HCT116 (cell line): ENCODE measurements around the gene TMEM145. TPM values are rescaled to one million over a fixed set of nuclear protein-coding genes. Genes with fewer than 3 reads are reported as not detected.

Experiments
- ATAC-seq: fragments of 200-7000 bp; cut with Tn5 transposase; 2 replicates; pipeline ENCODE4 v1.9.1; 2020; ENCODE audit warnings: mild to moderate bottlenecking, moderate library complexity
- BruUV-seq: library from RNA; stranded (reverse); fragments of 400-500 nt; replicated peaks from 2 replicates; lab custom pipeline; 2021; lab: Mats Ljungman, UMichigan
- CTCF ChIA-PET: fragments of 300-600 bp; sonication (Branson Sonifier 250); formaldehyde crosslinking; loops from one replicate; lab custom pipeline; 2021; ENCODE audit warnings: antibody characterized with exemption; lab: Charles Lee
- POLR2A ChIA-PET: fragments of 300-600, 350-600 bp; sonication (Branson Sonifier 250); formaldehyde crosslinking; loops from one replicate; lab custom pipeline; 2021; ENCODE audit warnings: antibody characterized with exemption; lab: Charles Lee
- RAD21 ChIA-PET, 2 experiments: fragments of 300-600 bp; sonication (Branson Sonifier 250); formaldehyde crosslinking; loops; one replicate each; lab custom pipeline; 2023; ENCODE audit warnings: low total read pairs in 2 of 2; ENCODE audit not compliant: uncharacterized antibody in 2 of 2, unreplicated experiment in 2 of 2, low non-redundant PET in 1 of 2; lab: Charles Lee
- DNase-seq: peaks from one replicate; pipeline ENCODE4 v3.0.0-alpha.2; 2010; ENCODE audit warnings: low read depth, low spot score
- H2AFZ ChIP-seq: fragments of 200-600 bp; shearing (Covaris generic), sonication (generic); 2 replicates; pipeline ENCODE4 v1.6.1; 2017; ENCODE audit warnings: low read depth, mixed run types, mixed read lengths, antibody characterized with exemption, low read length; ENCODE audit not compliant: poor library complexity, severe bottlenecking
- H3K27ac ChIP-seq: 2 replicates; pipeline ENCODE4 v1.5.1; 2012; ENCODE audit warnings: low read depth, low read length
- H3K27me3 ChIP-seq: fragments of 200-600 bp; sonication (generic); 2 replicates; pipeline ENCODE4 v1.6.1; 2016; ENCODE audit warnings: mixed run types, low read length, mixed read lengths; ENCODE audit not compliant: insufficient read depth
- H3K36me3 ChIP-seq, 2 experiments: fragments of 200-500 bp in 1 of 2; fragments of 200-600 bp in 1 of 2; sonication (Bioruptor generic) in 1 of 2; sonication (generic) in 1 of 2; 2 replicates each; pipeline versions ENCODE4 v1.5.1 to v1.6.1; 2014 to 2016; ENCODE audit warnings: low read length in 2 of 2, inconsistent platforms in 1 of 2, mixed read lengths in 1 of 2, mixed run types in 1 of 2; ENCODE audit not compliant: insufficient read depth in 2 of 2, control insufficient read depth in 1 of 2
- H3K4me1 ChIP-seq, 2 experiments: fragments of 200-600 bp in 1 of 2; sonication (generic) in 1 of 2; 2 replicates each; pipeline versions ENCODE4 v1.5.1 to v1.6.1; 2012 to 2017; ENCODE audit warnings: low read length in 2 of 2, inconsistent platforms in 1 of 2, mild to moderate bottlenecking in 1 of 2, mixed read lengths in 1 of 2, mixed run types in 1 of 2, moderate library complexity in 1 of 2; ENCODE audit not compliant: insufficient read depth in 2 of 2, control insufficient read depth in 1 of 2
- H3K4me2 ChIP-seq: fragments of 200-600 bp; sonication (generic); 2 replicates; pipeline ENCODE4 v1.6.1; 2017; ENCODE audit warnings: mixed run types, low read length, mixed read lengths
- H3K4me3 ChIP-seq, 2 experiments: fragments of 200-600 bp in 1 of 2; sonication (generic) in 1 of 2; replicated peaks in 1 of 2; 2 replicates each; pipeline ENCODE4 v1.5.1; 2011 to 2016; ENCODE audit warnings: low read length in 2 of 2, control low read depth in 1 of 2, low read depth in 1 of 2, mild to moderate bottlenecking in 1 of 2, mixed read lengths in 1 of 2, mixed run types in 1 of 2
- H3K79me2 ChIP-seq: fragments of 200-600 bp; sonication (generic); 2 replicates; pipeline ENCODE4 v1.6.1; 2017; ENCODE audit warnings: mild to moderate bottlenecking, mixed run types, low read length, moderate library complexity, mixed read lengths; ENCODE audit not compliant: insufficient read depth
- H3K9ac ChIP-seq: fragments of 200-600 bp; sonication (generic); 2 replicates; pipeline ENCODE4 v1.6.1; 2016; ENCODE audit warnings: low read length, mixed read lengths
- H3K9me2 ChIP-seq: fragments of 200-600 bp; sonication (generic), shearing (Covaris generic); 2 replicates; pipeline ENCODE4 v1.6.1; 2017; ENCODE audit warnings: mixed run types, mild to moderate bottlenecking, moderate library complexity; ENCODE audit not compliant: insufficient read depth
- H3K9me3 ChIP-seq, 2 experiments: fragments of 200-500 bp in 1 of 2; fragments of 200-600 bp in 1 of 2; sonication (Bioruptor generic) in 1 of 2; sonication (generic) in 1 of 2; 2 replicates each; pipeline ENCODE4 v1.6.1; 2014 to 2017; ENCODE audit warnings: low read length in 2 of 2, mixed read lengths in 2 of 2, inconsistent platforms in 1 of 2, low read depth in 1 of 2, mild to moderate bottlenecking in 1 of 2, mixed run types in 1 of 2, moderate library complexity in 1 of 2; ENCODE audit not compliant: control insufficient read depth in 1 of 2, insufficient read depth in 1 of 2
- H4K20me1 ChIP-seq: fragments of 200-600 bp; sonication (generic), shearing (Covaris generic); 2 replicates; pipeline ENCODE4 v1.6.1; 2017; ENCODE audit warnings: mixed run types, mild to moderate bottlenecking, moderate library complexity; ENCODE audit not compliant: insufficient read depth
- CBX3 ChIP-seq: IDR thresholded peaks from 2 replicates; pipeline ENCODE4 v1.6.1; 2012; ENCODE audit warnings: low read depth
- CEBPB ChIP-seq: IDR thresholded peaks from 2 replicates; pipeline ENCODE4 v1.6.1; 2012; ENCODE audit warnings: low read depth
- ELF1 ChIP-seq: IDR thresholded peaks from 2 replicates; pipeline ENCODE4 v1.6.1; 2012; ENCODE audit warnings: low read depth, borderline replicate concordance
- EZH2 ChIP-seq: fragments of 200-600 bp; sonication (generic); IDR thresholded peaks from 2 replicates; pipeline ENCODE4 v1.6.1; 2017; ENCODE audit warnings: antibody characterized with exemption, mixed run types
- EZH2phosphoT487 ChIP-seq: fragments of 200-600 bp; IDR thresholded peaks from 2 replicates; pipeline ENCODE4 v1.6.1; 2018; ENCODE audit warnings: antibody characterized with exemption, borderline replicate concordance
- SIN3A ChIP-seq: IDR thresholded peaks from 2 replicates; pipeline ENCODE4 v1.6.1; 2012; ENCODE audit warnings: low read depth
- SRF ChIP-seq: IDR thresholded peaks from 2 replicates; pipeline ENCODE4 v1.6.1; 2012; ENCODE audit warnings: low read depth
- YY1 ChIP-seq: IDR thresholded peaks from 2 replicates; pipeline ENCODE4 v1.6.1; 2011; ENCODE audit warnings: low read length, low read depth, moderate library complexity, mild to moderate bottlenecking; ENCODE audit not compliant: insufficient replicate concordance; ENCODE audit errors: extremely low read depth
- ZNF274 ChIP-seq: fragments of 200-500 bp; sonication (Bioruptor generic); IDR thresholded peaks from 2 replicates; pipeline ENCODE4 v1.6.1; 2014; ENCODE audit warnings: mild to moderate bottlenecking, low read depth, low read length, inconsistent platforms
- intact Hi-C: fragments of 100-400 bp; cut with micrococcal nuclease; formaldehyde crosslinking; loops from 2 replicates; pipeline ENCODE4 v1.10.0; 2022
- total RNA-seq: library from RNA; stranded (reverse); gene quantifications from one replicate; pipeline ENCODE4 v1.2.1, GENCODE V29; 2021; ENCODE audit not compliant: unreplicated experiment
- TF ChIP-seq, protein P1 (sequence below): IDR thresholded peaks from 2 replicates; pipeline ENCODE4 v1.6.1; 2011; ENCODE audit warnings: mild to moderate bottlenecking, low read length, moderate library complexity; ENCODE audit not compliant: insufficient replicate concordance; ENCODE audit errors: extremely low read depth
- TF ChIP-seq, protein P2 (sequence below): IDR thresholded peaks from 2 replicates; pipeline ENCODE4 v1.6.1; 2012; ENCODE audit warnings: low read depth

Gene TMEM145
- total RNA-seq, 1 experiment from 2014 or later: 7.2 TPM

DNA sequence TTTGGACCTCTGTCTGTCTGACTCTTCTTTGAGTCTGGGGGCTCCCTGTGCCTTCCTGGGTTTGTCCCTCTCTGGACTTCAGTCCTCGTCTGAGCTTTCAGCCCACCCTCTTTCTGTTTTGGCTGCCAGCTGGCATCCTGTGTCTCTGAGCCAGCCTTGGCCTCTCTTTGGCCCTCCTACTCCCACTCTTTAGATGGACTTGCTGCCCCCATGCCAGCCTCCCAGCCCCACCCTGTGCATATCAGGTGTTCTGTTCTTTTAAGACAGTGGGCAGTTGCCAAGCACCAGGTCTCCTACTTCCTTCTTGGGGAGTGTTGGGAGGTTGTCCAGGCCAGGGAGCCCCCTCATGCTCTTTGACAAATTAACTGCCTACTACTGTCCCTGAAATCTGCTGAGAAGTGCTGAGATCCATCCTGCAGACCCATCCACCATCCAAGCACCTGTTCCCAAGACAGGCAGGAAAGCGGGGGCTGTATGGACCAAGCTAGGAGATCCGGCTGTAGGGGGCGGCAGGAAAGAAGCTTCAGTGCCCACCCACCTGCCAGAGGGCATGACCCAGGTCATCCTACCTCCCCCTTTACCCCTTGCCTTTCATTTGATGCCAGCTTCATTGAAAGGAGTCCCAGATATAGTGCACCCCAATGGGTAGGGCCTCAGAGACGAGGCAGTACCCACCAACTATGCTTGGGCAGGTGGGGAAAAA, 34.5 kb upstream of the TMEM145 start:
- ChIA-PET POLR2A (interaction anchor here (0.7 to 2.5 kb wide), 3 partner anchors 23 to 35 kb away, joined by 3 to 19 read pairs (median 3); partner anchors contain the start of genes ERF, PAFAH1B3 and PRR19), RAD21 (interaction anchor here (0.6 to 1.4 kb wide), 3 partner anchors 30 to 34 kb away, joined by 4 to 6 read pairs (median 5); no protein-coding TSS in a partner anchor), CTCF (interaction anchor here (0.6 to 4.8 kb wide), 7 partner anchors 8 to 185 kb away, joined by 3 to 63 read pairs (median 17); partner anchors contain the start of gene GSK3A)
- Histone ChIP-seq H4K20me1 (no peaks in the 10 kb centered on the region), H3K4me1 (peaks cover 43 to 59% of the 10 kb centered on the region in 2 experiments), H3K36me3 (peaks cover 3 to 5% of the 10 kb centered on the region in 2 experiments; a peak in 2 of 4 replicates), H3K9ac (no peak overlapping the region), H3K4me3 (no peak overlapping the region), H3K27me3 (no peaks in the 10 kb centered on the region), H3K27ac (peak overlapping the region; percentile 94), H2AFZ (no peak overlapping the region), H3K4me2 (peak overlapping the region; percentile 97), H3K9me2 (no peaks in the 10 kb centered on the region), H3K9me3 (no peaks in the 10 kb centered on the region), H3K79me2 (no peaks in the 10 kb centered on the region; the same call in 1 of the 2 replicates)
- TF ChIP-seq CBX3 (no peak), CEBPB (no peak), ZNF274 (no peak), SRF (no peak), EZH2 (no peak), SIN3A (no peak), EZH2phosphoT487 (no peak), YY1 (no peak), ELF1 (no peak)
- TF ChIP-seq, protein P1, sequence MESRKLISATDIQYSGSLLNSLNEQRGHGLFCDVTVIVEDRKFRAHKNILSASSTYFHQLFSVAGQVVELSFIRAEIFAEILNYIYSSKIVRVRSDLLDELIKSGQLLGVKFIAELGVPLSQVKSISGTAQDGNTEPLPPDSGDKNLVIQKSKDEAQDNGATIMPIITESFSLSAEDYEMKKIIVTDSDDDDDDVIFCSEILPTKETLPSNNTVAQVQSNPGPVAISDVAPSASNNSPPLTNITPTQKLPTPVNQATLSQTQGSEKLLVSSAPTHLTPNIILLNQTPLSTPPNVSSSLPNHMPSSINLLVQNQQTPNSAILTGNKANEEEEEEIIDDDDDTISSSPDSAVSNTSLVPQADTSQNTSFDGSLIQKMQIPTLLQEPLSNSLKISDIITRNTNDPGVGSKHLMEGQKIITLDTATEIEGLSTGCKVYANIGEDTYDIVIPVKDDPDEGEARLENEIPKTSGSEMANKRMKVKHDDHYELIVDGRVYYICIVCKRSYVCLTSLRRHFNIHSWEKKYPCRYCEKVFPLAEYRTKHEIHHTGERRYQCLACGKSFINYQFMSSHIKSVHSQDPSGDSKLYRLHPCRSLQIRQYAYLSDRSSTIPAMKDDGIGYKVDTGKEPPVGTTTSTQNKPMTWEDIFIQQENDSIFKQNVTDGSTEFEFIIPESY: no peak
- TF ChIP-seq, protein P2, sequence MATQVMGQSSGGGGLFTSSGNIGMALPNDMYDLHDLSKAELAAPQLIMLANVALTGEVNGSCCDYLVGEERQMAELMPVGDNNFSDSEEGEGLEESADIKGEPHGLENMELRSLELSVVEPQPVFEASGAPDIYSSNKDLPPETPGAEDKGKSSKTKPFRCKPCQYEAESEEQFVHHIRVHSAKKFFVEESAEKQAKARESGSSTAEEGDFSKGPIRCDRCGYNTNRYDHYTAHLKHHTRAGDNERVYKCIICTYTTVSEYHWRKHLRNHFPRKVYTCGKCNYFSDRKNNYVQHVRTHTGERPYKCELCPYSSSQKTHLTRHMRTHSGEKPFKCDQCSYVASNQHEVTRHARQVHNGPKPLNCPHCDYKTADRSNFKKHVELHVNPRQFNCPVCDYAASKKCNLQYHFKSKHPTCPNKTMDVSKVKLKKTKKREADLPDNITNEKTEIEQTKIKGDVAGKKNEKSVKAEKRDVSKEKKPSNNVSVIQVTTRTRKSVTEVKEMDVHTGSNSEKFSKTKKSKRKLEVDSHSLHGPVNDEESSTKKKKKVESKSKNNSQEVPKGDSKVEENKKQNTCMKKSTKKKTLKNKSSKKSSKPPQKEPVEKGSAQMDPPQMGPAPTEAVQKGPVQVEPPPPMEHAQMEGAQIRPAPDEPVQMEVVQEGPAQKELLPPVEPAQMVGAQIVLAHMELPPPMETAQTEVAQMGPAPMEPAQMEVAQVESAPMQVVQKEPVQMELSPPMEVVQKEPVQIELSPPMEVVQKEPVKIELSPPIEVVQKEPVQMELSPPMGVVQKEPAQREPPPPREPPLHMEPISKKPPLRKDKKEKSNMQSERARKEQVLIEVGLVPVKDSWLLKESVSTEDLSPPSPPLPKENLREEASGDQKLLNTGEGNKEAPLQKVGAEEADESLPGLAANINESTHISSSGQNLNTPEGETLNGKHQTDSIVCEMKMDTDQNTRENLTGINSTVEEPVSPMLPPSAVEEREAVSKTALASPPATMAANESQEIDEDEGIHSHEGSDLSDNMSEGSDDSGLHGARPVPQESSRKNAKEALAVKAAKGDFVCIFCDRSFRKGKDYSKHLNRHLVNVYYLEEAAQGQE: no peak
- no peak for ATAC-seq
- intact Hi-C loops: loop anchor here (1.0 kb wide), 1 partner anchor 32 kb away; no protein-coding TSS in a partner anchor
- DNase-seq: no peak
- no TSS peak for BruUV-seq
